CD4-positive, alpha-beta T cell (primary cell): ENCODE results near the gene ACTN4. TPM values are rescaled to one million over a fixed set of nuclear protein-coding genes. Genes with fewer than 3 reads are reported as not detected.
A peak's percentile ranks its signal among the peaks of the same experiment; 100 is the strongest.

ENCODE experiments used
- ATAC-seq: fragments of 200-7000 bp; cut with Tn5 transposase; one replicate; pipeline ENCODE4 v1.10.0; 2022; ENCODE audit warnings: mild to moderate bottlenecking; ENCODE audit not compliant: poor library complexity
- CTCF ChIA-PET: fragments of 350-600 bp; sonication (Branson Sonifier 250); formaldehyde crosslinking; loops from one replicate; lab custom pipeline; 2021; ENCODE audit warnings: antibody characterized with exemption, inconsistent platforms; lab: Charles Lee
- POLR2A ChIA-PET: fragments of 350-600 bp; sonication (Branson Sonifier 250); formaldehyde crosslinking; loops from one replicate; lab custom pipeline; 2021; ENCODE audit warnings: antibody characterized with exemption, inconsistent platforms; lab: Charles Lee
- DNase-seq, 14 experiments: peaks; one replicate each; pipeline ENCODE4 v3.0.0-alpha.2; 2013 to 2020; ENCODE audit warnings: mixed read lengths in 2 of 14
- H3K27ac ChIP-seq, 2 donors: one replicate each; pipeline versions ENCODE4 v1.5.1 to v1.7.0; 2013; ENCODE audit warnings: low read length in 2 of 2, low read depth in 1 of 2, mild to moderate bottlenecking in 1 of 2
- H3K27me3 ChIP-seq, 2 experiments: 1 replicate in 1 of 2; 2 replicates in 1 of 2; pipeline versions ENCODE4 v1.6.1 to v1.7.0; 2013; ENCODE audit warnings: low read length in 2 of 2, control low read depth in 1 of 2, mild to moderate bottlenecking in 1 of 2, moderate library complexity in 1 of 2; ENCODE audit not compliant: insufficient read depth in 2 of 2, control insufficient read depth in 1 of 2
- H3K36me3 ChIP-seq: one replicate; pipeline ENCODE4 v1.6.1; 2013; ENCODE audit warnings: low read length, control low read depth; ENCODE audit not compliant: insufficient read depth
- H3K4me1 ChIP-seq: one replicate; pipeline ENCODE4 v1.6.1; 2013; ENCODE audit warnings: low read length, control low read depth; ENCODE audit not compliant: insufficient read depth
- H3K4me3 ChIP-seq: one replicate; pipeline ENCODE4 v1.5.1; 2013; ENCODE audit warnings: mild to moderate bottlenecking, low read length, moderate library complexity
- H3K9me3 ChIP-seq, 2 experiments: 1 replicate in 1 of 2; 2 replicates in 1 of 2; pipeline versions ENCODE4 v1.6.1 to v1.7.0; 2013; ENCODE audit warnings: low read length in 2 of 2, mild to moderate bottlenecking in 2 of 2, control low read depth in 1 of 2, moderate library complexity in 1 of 2; ENCODE audit not compliant: control insufficient read depth in 1 of 2, insufficient read depth in 1 of 2
- H3K27ac Mint-ChIP-seq: one replicate; pipeline ENCODE4 v1.8.0; 2020; ENCODE audit warnings: mixed read lengths
- H3K27me3 Mint-ChIP-seq: one replicate; pipeline ENCODE4 v1.8.0; 2021; ENCODE audit warnings: mixed read lengths
- H3K36me3 Mint-ChIP-seq: one replicate; pipeline ENCODE4 v1.8.0; 2021; ENCODE audit warnings: low read depth, mixed read lengths
- H3K4me1 Mint-ChIP-seq: one replicate; pipeline ENCODE4 v1.8.0; 2021; ENCODE audit warnings: low read depth, mixed read lengths
- H3K4me3 Mint-ChIP-seq: one replicate; pipeline ENCODE4 v1.8.0; 2020; ENCODE audit warnings: mild to moderate bottlenecking, mixed read lengths
- H3K9me3 Mint-ChIP-seq: one replicate; pipeline ENCODE4 v1.8.0; 2020; ENCODE audit warnings: mixed read lengths
- intact Hi-C, 2 experiments: fragments of 100-400 bp; cut with DNase I in 1 of 2; cut with micrococcal nuclease in 1 of 2; formaldehyde crosslinking; loops; one replicate each; pipeline versions ENCODE4 v1.15.1 to v1.9.0; 2023 to 2025; cut with DNase I, micrococcal nuclease
- total RNA-seq, 174 experiments: library from RNA in 2 of 174; stranded (reverse) in 2 of 174; gene quantifications; one replicate each; pipeline ENCODE4 v1.2.3 and lab custom pipeline; 2021 to 2026
- TF ChIP-seq, protein P1 (sequence below): fragments of 200-600 bp; IDR thresholded peaks from one replicate; pipeline ENCODE4 v1.8.0; 2022; ENCODE audit warnings: antibody characterized with exemption, mild to moderate bottlenecking

ACTN4 gene
- total RNA-seq, 2 experiments from 2014 or later = 70.3 to 84.0 TPM

DNA sequence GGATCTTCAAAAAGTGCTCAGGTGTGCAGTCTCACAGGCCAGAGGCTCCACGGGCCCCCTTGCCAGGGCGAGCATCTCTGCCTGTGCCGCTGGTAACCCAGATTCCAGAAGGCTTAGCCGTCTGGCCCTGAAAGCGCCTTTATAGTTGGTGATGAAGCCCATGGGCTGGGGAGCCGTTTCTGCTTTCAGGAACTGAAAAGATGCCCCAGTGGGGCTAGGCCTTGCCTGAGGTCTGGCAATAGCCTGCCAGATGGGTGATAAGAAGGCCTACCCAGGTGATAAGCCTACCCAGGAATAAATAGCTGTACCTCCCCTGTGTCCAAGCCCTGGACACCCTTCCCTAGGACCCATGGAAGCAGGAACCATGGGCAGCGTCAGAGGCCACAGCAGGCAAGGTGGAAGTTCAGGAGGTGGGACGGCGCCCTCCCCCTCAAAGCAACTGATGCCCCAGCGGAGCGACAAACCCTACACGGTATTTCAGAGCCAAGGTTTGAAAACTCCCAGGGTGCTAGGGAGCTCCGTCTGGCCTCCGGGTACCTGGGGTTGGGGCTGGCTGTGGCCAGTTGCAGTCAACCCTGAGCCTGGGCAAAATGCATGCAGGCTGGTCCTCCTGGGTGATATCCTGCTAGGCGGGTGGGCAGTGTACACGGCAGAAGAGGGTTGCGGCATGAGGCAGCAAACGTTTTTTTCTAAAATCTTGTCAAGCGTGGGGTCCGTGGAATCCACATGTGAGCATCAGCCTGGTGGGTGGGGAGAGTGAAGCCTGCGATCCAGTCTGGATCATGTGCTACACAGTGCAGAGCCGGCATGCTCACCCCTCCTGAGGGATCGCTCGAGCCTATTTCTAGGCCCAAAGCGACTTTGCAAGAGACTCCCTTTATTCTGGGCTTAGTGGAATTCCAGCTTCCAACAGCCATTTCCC is 45.3 kb downstream of the ACTN4 start:
- H3K4me1 ChIP-seq = peaks cover 79% of the 10 kb centered on the region
- peaks cover 20% of the 10 kb centered on the region for H3K36me3 ChIP-seq
- POLR2A ChIA-PET = no interaction called here
- Mint-ChIP-seq H3K36me3 (peaks cover 9% of the 10 kb centered on the region), H3K4me3 (no peak overlapping the region), H3K4me1 (peaks cover 63% of the 10 kb centered on the region), H3K27ac (peak overlapping the region; percentile 74), H3K9me3 (no peaks in the 10 kb centered on the region), H3K27me3 (no peaks in the 10 kb centered on the region)
- peak overlapping the region in 1 of 2 donors; percentile 47 for H3K27ac ChIP-seq
- H3K27me3 ChIP-seq = no peaks in the 10 kb centered on the region
- CTCF ChIA-PET = interaction anchor here (1.2 kb wide), 1 partner anchor 56 kb away, joined by 3 read pairs; no protein-coding TSS in a partner anchor
- intact Hi-C loops = no loop called here
- TF ChIP-seq, protein P1, sequence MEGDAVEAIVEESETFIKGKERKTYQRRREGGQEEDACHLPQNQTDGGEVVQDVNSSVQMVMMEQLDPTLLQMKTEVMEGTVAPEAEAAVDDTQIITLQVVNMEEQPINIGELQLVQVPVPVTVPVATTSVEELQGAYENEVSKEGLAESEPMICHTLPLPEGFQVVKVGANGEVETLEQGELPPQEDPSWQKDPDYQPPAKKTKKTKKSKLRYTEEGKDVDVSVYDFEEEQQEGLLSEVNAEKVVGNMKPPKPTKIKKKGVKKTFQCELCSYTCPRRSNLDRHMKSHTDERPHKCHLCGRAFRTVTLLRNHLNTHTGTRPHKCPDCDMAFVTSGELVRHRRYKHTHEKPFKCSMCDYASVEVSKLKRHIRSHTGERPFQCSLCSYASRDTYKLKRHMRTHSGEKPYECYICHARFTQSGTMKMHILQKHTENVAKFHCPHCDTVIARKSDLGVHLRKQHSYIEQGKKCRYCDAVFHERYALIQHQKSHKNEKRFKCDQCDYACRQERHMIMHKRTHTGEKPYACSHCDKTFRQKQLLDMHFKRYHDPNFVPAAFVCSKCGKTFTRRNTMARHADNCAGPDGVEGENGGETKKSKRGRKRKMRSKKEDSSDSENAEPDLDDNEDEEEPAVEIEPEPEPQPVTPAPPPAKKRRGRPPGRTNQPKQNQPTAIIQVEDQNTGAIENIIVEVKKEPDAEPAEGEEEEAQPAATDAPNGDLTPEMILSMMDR = no peak
- ATAC-seq = no peak
- no peaks in the 10 kb centered on the region for H3K9me3 ChIP-seq
- no peak for DNase-seq
- H3K4me3 ChIP-seq = no peak overlapping the region

DNA sequence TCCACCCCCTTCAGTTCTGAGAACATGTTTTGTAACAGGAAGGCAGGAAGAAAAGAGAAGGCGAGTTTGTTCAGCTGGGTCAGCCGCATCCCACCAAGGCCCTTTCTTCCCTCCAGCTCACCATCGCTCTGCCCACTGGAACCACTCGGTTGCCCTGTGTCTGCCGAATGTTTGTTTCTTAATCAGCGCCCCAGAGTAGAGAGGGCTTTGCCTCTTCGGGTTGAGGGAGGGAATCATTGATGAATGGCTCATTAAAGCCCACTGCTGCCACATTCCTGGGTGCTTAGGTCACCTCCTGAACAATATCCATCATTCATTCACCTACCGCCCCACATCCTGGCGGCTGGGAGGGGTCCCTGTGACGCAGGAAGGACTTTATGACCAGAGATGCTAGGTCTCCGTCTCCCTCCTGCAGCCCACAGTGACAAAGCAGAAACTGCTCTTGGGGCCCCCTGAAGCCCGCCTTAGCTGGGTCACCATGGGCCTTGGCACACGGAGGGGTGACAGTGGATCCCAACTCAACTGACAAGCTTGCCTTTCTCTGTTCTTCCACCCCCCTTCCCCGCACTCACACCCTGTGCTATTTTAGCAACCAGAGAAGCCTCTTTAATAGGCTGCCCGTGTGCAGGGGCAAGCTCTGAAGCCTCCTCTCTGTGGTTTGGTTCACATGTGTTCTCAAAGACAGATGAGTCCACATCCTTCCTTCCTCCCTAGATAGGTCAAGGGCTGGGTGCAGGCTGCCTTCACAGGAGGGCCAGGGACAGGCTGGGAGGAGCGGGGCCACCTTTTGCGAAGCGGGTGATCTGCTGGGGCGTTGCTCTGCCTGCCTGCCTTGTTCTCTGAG is 46.2 kb downstream of the ACTN4 start:
- CTCF ChIA-PET = interaction anchor here (0.8 to 1.2 kb wide), 2 partner anchors 11 to 57 kb away, joined by 3 read pairs; no protein-coding TSS in a partner anchor

DNA sequence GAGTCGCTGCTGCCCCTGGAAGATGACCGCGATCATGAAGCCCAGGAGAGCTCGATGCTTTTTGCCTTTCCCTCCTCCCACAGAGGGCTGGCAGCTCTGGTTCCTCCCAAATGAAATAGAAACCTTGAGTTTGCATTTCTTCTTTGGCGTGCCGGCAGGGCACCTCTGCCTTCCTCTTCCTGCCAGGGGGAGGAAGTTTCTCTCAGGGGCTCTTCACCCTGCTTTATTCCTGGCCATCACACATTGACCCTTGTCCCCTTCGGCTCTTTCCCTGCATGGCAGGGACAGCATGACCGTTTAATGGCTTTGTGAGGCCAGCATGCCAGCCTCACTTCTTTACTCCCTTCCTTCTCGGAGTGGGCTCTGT is 47.9 kb downstream of the ACTN4 start:
- Mint-ChIP-seq H3K9me3 (no peaks in the 10 kb centered on the region), H3K27ac (peak overlapping the region; percentile 64), H3K4me3 (peak overlapping the region; percentile 1), H3K4me1 (peaks cover 45% of the 10 kb centered on the region), H3K36me3 (peaks cover 4% of the 10 kb centered on the region), H3K27me3 (no peaks in the 10 kb centered on the region)
- Histone ChIP-seq H3K9me3 (no peaks in the 10 kb centered on the region), H3K27ac (no peak overlapping the region), H3K4me1 (peaks cover 83% of the 10 kb centered on the region), H3K36me3 (peaks cover 24% of the 10 kb centered on the region), H3K4me3 (no peak overlapping the region), H3K27me3 (no peaks in the 10 kb centered on the region)
- no peak for ATAC-seq
- ChIA-PET POLR2A (no interaction called here), CTCF (no interaction called here)
- TF ChIP-seq, protein P1 = no peak
- peak in 2 of 14 experiments; percentile 29 to 30 for DNase-seq
- intact Hi-C loops = no loop called here

More for the DNA sequence above, 46.2 kb downstream of the ACTN4 start:
- Mint-ChIP-seq H3K9me3 (no peaks in the 10 kb centered on the region), H3K4me1 (peaks cover 60% of the 10 kb centered on the region), H3K27me3 (no peaks in the 10 kb centered on the region), H3K36me3 (peaks cover 9% of the 10 kb centered on the region), H3K4me3 (peak overlapping the region; percentile 42), H3K27ac (peak overlapping the region; percentile 74)
- H3K9me3 ChIP-seq = no peaks in the 10 kb centered on the region
- POLR2A ChIA-PET = no interaction called here
- H3K4me3 ChIP-seq = peak overlapping the region; percentile 0
- TF ChIP-seq, protein P1 = no peak
- peaks cover 81% of the 10 kb centered on the region for H3K4me1 ChIP-seq
- intact Hi-C loops = no loop called here
- peak overlapping the region; percentile 7 to 47 for H3K27ac ChIP-seq
- H3K27me3 ChIP-seq = no peaks in the 10 kb centered on the region
- H3K36me3 ChIP-seq = peaks cover 19% of the 10 kb centered on the region
- peak in 10 of 14 experiments; percentile 9 to 81 (median 33) for DNase-seq
- peak; percentile 82 for ATAC-seq
